CD14-positive monocyte (primary cell): ENCODE data around the gene OR52B2. TPM values are rescaled to one million over a fixed set of nuclear protein-coding genes. Genes with fewer than 3 reads are reported as not detected.

ENCODE experiments used
- DNase-seq, 3 donors: peaks; one replicate each; pipeline ENCODE4 v3.0.0-alpha.2; 2011 to 2022
- H2AFZ ChIP-seq: 2 replicates; pipeline ENCODE4 v1.6.0; 2012; ENCODE audit warnings: mild to moderate bottlenecking, low read depth, low read length, inconsistent platforms; ENCODE audit not compliant: insufficient read depth, poor library complexity, severe bottlenecking
- H3K27ac ChIP-seq, 2 donors: 1 replicate in 1 of 2; 2 replicates in 1 of 2; pipeline ENCODE4 v1.5.1; 2012 to 2013; ENCODE audit warnings: low read length in 2 of 2, control low read depth in 1 of 2, inconsistent platforms in 1 of 2, low read depth in 1 of 2, mild to moderate bottlenecking in 1 of 2
- H3K27me3 ChIP-seq, 2 donors: one replicate each; pipeline versions ENCODE4 v1.6.0 to v1.6.1; 2011 to 2013; ENCODE audit warnings: low read length in 2 of 2; ENCODE audit not compliant: control insufficient read depth in 2 of 2, insufficient read depth in 2 of 2
- H3K36me3 ChIP-seq, 2 donors: replicated peaks in 1 of 2; 1 replicate in 1 of 2; 2 replicates in 1 of 2; pipeline versions ENCODE4 v1.5.1 to v1.6.1; 2012 to 2013; ENCODE audit warnings: low read length in 2 of 2, control low read depth in 1 of 2, inconsistent platforms in 1 of 2, mild to moderate bottlenecking in 1 of 2; ENCODE audit not compliant: insufficient read depth in 2 of 2, control insufficient read depth in 1 of 2
- H3K4me1 ChIP-seq, 2 donors: 1 replicate in 1 of 2; 2 replicates in 1 of 2; pipeline versions ENCODE4 v1.5.1 to v1.6.1; 2012 to 2013; ENCODE audit warnings: low read length in 2 of 2, control low read depth in 1 of 2, inconsistent platforms in 1 of 2, mild to moderate bottlenecking in 1 of 2, moderate library complexity in 1 of 2; ENCODE audit not compliant: insufficient read depth in 2 of 2, control insufficient read depth in 1 of 2
- H3K4me2 ChIP-seq: replicated peaks from 2 replicates; pipeline ENCODE3; 2012; ENCODE audit warnings: low read length, moderate library complexity, mild to moderate bottlenecking; ENCODE audit not compliant: poor library complexity, severe bottlenecking; ENCODE audit errors: extremely low read depth
- H3K4me3 ChIP-seq, 3 experiments: fragments of 200-600 bp in 1 of 3; sonication (generic) in 1 of 3; replicated peaks in 1 of 3; 1 replicate in 2 of 3; 2 replicates in 1 of 3; pipeline ENCODE4 v1.5.1; 2011 to 2013; ENCODE audit warnings: low read length in 3 of 3, mild to moderate bottlenecking in 3 of 3, control low read depth in 2 of 3, low read depth in 2 of 3, inconsistent platforms in 1 of 3, moderate library complexity in 1 of 3
- H3K79me2 ChIP-seq: 2 replicates; pipeline ENCODE4 v1.6.0; 2012; ENCODE audit warnings: mild to moderate bottlenecking, control low read depth, inconsistent platforms, low read length, moderate library complexity; ENCODE audit not compliant: insufficient read depth
- H3K9ac ChIP-seq: 2 replicates; pipeline ENCODE4 v1.6.0; 2017; ENCODE audit warnings: low read length, mild to moderate bottlenecking; ENCODE audit not compliant: insufficient read depth, poor library complexity, severe bottlenecking
- H3K9me3 ChIP-seq, 2 donors: replicated peaks in 1 of 2; 1 replicate in 1 of 2; 2 replicates in 1 of 2; pipeline versions ENCODE4 v1.5.1 to v1.6.1; 2012 to 2013; ENCODE audit warnings: low read length in 2 of 2, control low read depth in 1 of 2; ENCODE audit not compliant: control insufficient read depth in 1 of 2, insufficient read depth in 1 of 2
- H4K20me1 ChIP-seq: 2 replicates; pipeline ENCODE4 v1.6.0; 2012; ENCODE audit warnings: mild to moderate bottlenecking, low read length, control low read depth, moderate library complexity; ENCODE audit not compliant: insufficient read depth
- H3K27ac Mint-ChIP-seq, 7 donors: one replicate each; pipeline ENCODE4 v1.8.0; 2020; ENCODE audit warnings: mild to moderate bottlenecking in 7 of 7, mixed read lengths in 7 of 7, moderate library complexity in 6 of 7, inconsistent platforms in 2 of 7
- H3K27me3 Mint-ChIP-seq, 3 donors: one replicate each; pipeline ENCODE4 v1.8.0; 2021 to 2022; ENCODE audit warnings: low read depth in 3 of 3, mild to moderate bottlenecking in 3 of 3, mixed read lengths in 3 of 3, moderate library complexity in 3 of 3, inconsistent platforms in 1 of 3
- H3K36me3 Mint-ChIP-seq, 2 donors: one replicate each; pipeline ENCODE4 v1.8.0; 2020; ENCODE audit warnings: mixed read lengths in 2 of 2, inconsistent platforms in 1 of 2, mild to moderate bottlenecking in 1 of 2
- H3K4me1 Mint-ChIP-seq: one replicate; pipeline ENCODE4 v1.8.0; 2020; ENCODE audit warnings: mild to moderate bottlenecking, mixed read lengths
- H3K4me3 Mint-ChIP-seq, 2 donors: one replicate each; pipeline ENCODE4 v1.8.0; 2020; ENCODE audit warnings: mild to moderate bottlenecking in 2 of 2, mixed read lengths in 2 of 2, moderate library complexity in 1 of 2
- H3K9me3 Mint-ChIP-seq, 7 donors: one replicate each; pipeline ENCODE4 v1.8.0; 2020 to 2022; ENCODE audit warnings: mixed read lengths in 7 of 7, mild to moderate bottlenecking in 6 of 7, moderate library complexity in 6 of 7, inconsistent platforms in 2 of 7
- WGBS: methylation state at CpG from one replicate; pipeline ENCODE4 v1.1.5; 2013; ENCODE audit warnings: missing lambda C conversion rate; ENCODE audit not compliant: insufficient coverage; 5-methylcytosine and 5-hydroxymethylcytosine counted together
- intact Hi-C, 2 donors: fragments of 100-400 bp; cut with micrococcal nuclease; formaldehyde crosslinking; loops; one replicate each; pipeline versions ENCODE4 v1.15.0 to v1.15.1; 2023
- polyA plus RNA-seq, 3 donors: library from polyadenylated mRNA; depleted of rRNA in 1 of 3; unstranded in 2 of 3; stranded (reverse) in 1 of 3; fragments of 300-500 nt in 2 of 3; fragments of >200 nt in 1 of 3; fragmentation: Illumina TruSeq in 2 of 3; gene quantifications; 1 replicate in 2 of 3; 2 replicates in 1 of 3; pipeline ENCODE4 v1.2.3, GENCODE V29; 2012 to 2021
- TF ChIP-seq, protein P1 (sequence below): fragments of 200-600 bp; IDR thresholded peaks from one replicate; pipeline ENCODE4 v1.8.0; 2022; ENCODE audit warnings: antibody characterized with exemption, mild to moderate bottlenecking

The OR52B2 gene
- polyA plus RNA-seq, 3 donors, result not detected

DNA sequence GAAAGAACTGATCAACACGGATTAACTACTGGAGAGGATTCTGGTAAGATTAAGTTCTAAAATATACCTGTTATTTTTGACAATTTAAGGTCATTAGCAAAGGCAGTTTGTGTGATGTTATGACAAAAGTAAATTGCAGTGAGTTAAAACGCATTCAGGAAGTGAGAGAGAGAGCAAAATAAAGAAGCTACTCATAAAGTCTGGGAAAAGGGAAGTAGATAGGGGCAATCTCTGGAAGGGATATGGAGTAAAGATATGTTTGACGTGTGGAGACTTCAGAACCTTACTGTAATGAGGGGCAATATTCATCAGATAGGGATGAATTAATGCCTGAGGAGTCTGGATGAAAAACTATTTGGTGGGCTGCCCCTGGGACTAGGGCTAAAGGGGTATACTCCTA, 45.9 kb downstream of the OR52B2 start:
- H3K27ac ChIP-seq, result peak overlapping the region in 1 of 2 donors; percentile 75
- H3K79me2 ChIP-seq, result no peaks in the 10 kb centered on the region
- H3K36me3 ChIP-seq, result no peaks in the 10 kb centered on the region
- peak overlapping the region; percentile 40 for H3K4me2 ChIP-seq
- DNase-seq, result peak; percentile 44 to 69 (median 61)
- H3K4me1 ChIP-seq, result peaks cover 37 to 50% of the 10 kb centered on the region in 2 donors
- no peaks in the 10 kb centered on the region for H4K20me1 ChIP-seq
- Mint-ChIP-seq H3K36me3 (peaks cover 0 to 4% of the 10 kb centered on the region in 2 donors), H3K27ac (peak overlapping the region; percentile 76 to 90 (median 88)), H3K9me3 (peaks cover 0 to 10% (median 4%) of the 10 kb centered on the region in 7 donors), H3K27me3 (peaks cover 0 to under 1% (median 0%) of the 10 kb centered on the region in 3 donors), H3K4me3 (peak overlapping the region in 1 of 2 donors; percentile 30), H3K4me1 (peaks cover 37% of the 10 kb centered on the region)
- no peak overlapping the region for H2AFZ ChIP-seq
- 24% methylated on average over 2 of the region's 3 CpGs for WGBS
- H3K9me3 ChIP-seq, result no peaks in the 10 kb centered on the region
- peak overlapping the region in 1 of 3 experiments; percentile 45 for H3K4me3 ChIP-seq
- intact Hi-C loops, result no loop called here
- no peaks in the 10 kb centered on the region for H3K27me3 ChIP-seq
- H3K9ac ChIP-seq, result no peak overlapping the region
- TF ChIP-seq, protein P1, sequence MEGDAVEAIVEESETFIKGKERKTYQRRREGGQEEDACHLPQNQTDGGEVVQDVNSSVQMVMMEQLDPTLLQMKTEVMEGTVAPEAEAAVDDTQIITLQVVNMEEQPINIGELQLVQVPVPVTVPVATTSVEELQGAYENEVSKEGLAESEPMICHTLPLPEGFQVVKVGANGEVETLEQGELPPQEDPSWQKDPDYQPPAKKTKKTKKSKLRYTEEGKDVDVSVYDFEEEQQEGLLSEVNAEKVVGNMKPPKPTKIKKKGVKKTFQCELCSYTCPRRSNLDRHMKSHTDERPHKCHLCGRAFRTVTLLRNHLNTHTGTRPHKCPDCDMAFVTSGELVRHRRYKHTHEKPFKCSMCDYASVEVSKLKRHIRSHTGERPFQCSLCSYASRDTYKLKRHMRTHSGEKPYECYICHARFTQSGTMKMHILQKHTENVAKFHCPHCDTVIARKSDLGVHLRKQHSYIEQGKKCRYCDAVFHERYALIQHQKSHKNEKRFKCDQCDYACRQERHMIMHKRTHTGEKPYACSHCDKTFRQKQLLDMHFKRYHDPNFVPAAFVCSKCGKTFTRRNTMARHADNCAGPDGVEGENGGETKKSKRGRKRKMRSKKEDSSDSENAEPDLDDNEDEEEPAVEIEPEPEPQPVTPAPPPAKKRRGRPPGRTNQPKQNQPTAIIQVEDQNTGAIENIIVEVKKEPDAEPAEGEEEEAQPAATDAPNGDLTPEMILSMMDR, result no peak

Other genes starting within 250 kb of the OR52B2 start
- gene OR56A3, start 228.1 kb downstream of the OR52B2 start, polyA plus RNA-seq, result not detected
- gene OR56A5, start 201.8 kb downstream of the OR52B2 start, polyA plus RNA-seq, result not detected
- not detected for gene OR52L1, start 183.3 kb downstream of the OR52B2 start, polyA plus RNA-seq
- gene OR56A4, start 163.4 kb downstream of the OR52B2 start, polyA plus RNA-seq, result not detected
- under 1 TPM in 1 of 3 donors, not detected in 2; 0.01 TPM for gene OR56A1, start 139.6 kb downstream of the OR52B2 start, polyA plus RNA-seq
- gene OR56B4, start 62.6 kb downstream of the OR52B2 start, polyA plus RNA-seq, result not detected
- not detected for gene OR52W1, start 28.9 kb upstream of the OR52B2 start, polyA plus RNA-seq
- not detected for gene C11orf42, start 35.2 kb upstream of the OR52B2 start, polyA plus RNA-seq
- gene FHIP1B, start 64.3 kb upstream of the OR52B2 start, polyA plus RNA-seq, result 10 to 100 TPM; 14.2 to 64.1 (median 18.9) TPM
- under 1 TPM in 1 of 3 donors, not detected in 2; 0.69 TPM for gene CNGA4, start 68.8 kb upstream of the OR52B2 start, polyA plus RNA-seq
- gene CCKBR, start 89.5 kb upstream of the OR52B2 start, polyA plus RNA-seq, result not detected
- gene CAVIN3, start 150.2 kb upstream of the OR52B2 start, polyA plus RNA-seq, result 10 to 100 TPM in 2 of 3 donors, 1 to 10 TPM in 1; 3.1 to 13.6 (median 11.2) TPM
- gene SMPD1, start 220.1 kb upstream of the OR52B2 start, polyA plus RNA-seq, result 10 to 100 TPM in 1 of 3 donors, 1 to 10 TPM in 2; 4.2 to 22.6 (median 4.9) TPM
- 1 to 10 TPM in 2 of 3 donors, under 1 TPM in 1; 0.85 to 2.5 (median 2.4) TPM for gene APBB1, start 248.8 kb upstream of the OR52B2 start, polyA plus RNA-seq